HepG2 (cell line): ENCODE data around the gene RABGGTA.

Source experiments
- CBX5 ChIP-seq: sonication (generic); formaldehyde crosslinking; IDR thresholded peaks from 2 replicates; pipeline ENCODE4 v1.4.0; 2020; ENCODE audit warnings: missing genetic modification reagents, borderline replicate concordance
- EHMT2 ChIP-seq: fragments of 200-600 bp; sonication (generic); IDR thresholded peaks from 2 replicates; pipeline ENCODE4 v1.7.0; 2017; ENCODE audit warnings: antibody characterized with exemption, low read depth, low read length, borderline replicate concordance
- ELF3 ChIP-seq: IDR thresholded peaks from 2 replicates; pipeline ENCODE4 v1.6.1; 2016; ENCODE audit warnings: missing genetic modification reagents, missing compliant biosample characterization
- ETV6 ChIP-seq: sonication (generic); formaldehyde crosslinking; conservative IDR thresholded peaks from 2 replicates; pipeline ENCODE4 v1.4.0; 2020; ENCODE audit warnings: missing genetic modification reagents
- KMT2B ChIP-seq: IDR thresholded peaks from 2 replicates; pipeline ENCODE4 v1.6.1; 2016; ENCODE audit warnings: missing genetic modification reagents, missing compliant biosample characterization
- NFE2L1 ChIP-seq: sonication (generic); formaldehyde crosslinking; IDR thresholded peaks from 2 replicates; pipeline ENCODE4 v1.4.0; 2020; ENCODE audit warnings: missing genetic modification reagents, mild to moderate bottlenecking, borderline replicate concordance
- THAP11 ChIP-seq: IDR thresholded peaks from 2 replicates; pipeline ENCODE4 v1.6.1; 2016; ENCODE audit warnings: missing biosample characterization, missing genetic modification reagents
- ZNF296 ChIP-seq: sonication (generic); formaldehyde crosslinking; conservative IDR thresholded peaks from 2 replicates; pipeline ENCODE4 v1.5.0; 2020; ENCODE audit warnings: mild to moderate bottlenecking, missing genetic modification reagents
- ZNF331 ChIP-seq: sonication (generic); formaldehyde crosslinking; IDR thresholded peaks from 2 replicates; pipeline ENCODE4 v1.4.0; 2020; ENCODE audit warnings: missing genetic modification reagents

DNA sequence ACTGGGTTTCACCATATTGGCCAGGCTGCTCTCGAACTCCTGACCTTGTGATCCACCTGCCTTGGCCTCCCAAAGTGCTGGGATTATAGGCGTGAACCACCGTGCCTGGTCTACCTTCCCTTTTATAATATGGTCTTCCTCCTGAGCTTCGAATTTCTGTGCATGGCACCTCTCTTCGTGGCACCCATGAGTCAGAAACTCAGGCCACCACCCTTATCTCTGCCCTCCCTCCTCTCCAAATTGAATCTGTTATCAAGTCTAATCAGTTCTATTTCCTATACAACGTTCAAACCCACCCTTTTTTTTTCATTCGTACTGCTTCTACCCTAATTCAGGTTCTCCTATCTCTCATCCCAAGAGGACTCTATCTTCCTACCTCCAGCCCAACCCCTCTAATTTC lies 24.0 kb downstream of the RABGGTA start:
- TF ChIP-seq ELF3 (CRISPR knock-in tag) (no peak), ETV6 (no peak), THAP11 (no peak), CBX5 (CRISPR knock-in tag) (no peak), ZNF296 (CRISPR knock-in tag) (no peak), NFE2L1 (CRISPR knock-in tag) (no peak), KMT2B (CRISPR knock-in tag) (no peak), ZNF331 (no peak), EHMT2 (no peak)
